Activated CD4-positive, alpha-beta T cell treated with anti-CD3 and anti-CD28 coated beads, Interleukin-2, Interleukin-6, amounts not matched to agents 100 ng/mL and 50 ng/mL, durations not matched to agents 16 hours and 8 hours (primary cell): ENCODE measurements around the gene RNU6-9.
"Not testable (repeated sequence)": the region's sequence is repeated elsewhere in the genome, so short reads cannot be mapped to it uniquely, and the experiment has no call there.

Source experiments
- DNase-seq: peaks from one replicate; pipeline ENCODE4 v3.0.0-alpha.2; 2020

RNU6-9 gene

DNA sequence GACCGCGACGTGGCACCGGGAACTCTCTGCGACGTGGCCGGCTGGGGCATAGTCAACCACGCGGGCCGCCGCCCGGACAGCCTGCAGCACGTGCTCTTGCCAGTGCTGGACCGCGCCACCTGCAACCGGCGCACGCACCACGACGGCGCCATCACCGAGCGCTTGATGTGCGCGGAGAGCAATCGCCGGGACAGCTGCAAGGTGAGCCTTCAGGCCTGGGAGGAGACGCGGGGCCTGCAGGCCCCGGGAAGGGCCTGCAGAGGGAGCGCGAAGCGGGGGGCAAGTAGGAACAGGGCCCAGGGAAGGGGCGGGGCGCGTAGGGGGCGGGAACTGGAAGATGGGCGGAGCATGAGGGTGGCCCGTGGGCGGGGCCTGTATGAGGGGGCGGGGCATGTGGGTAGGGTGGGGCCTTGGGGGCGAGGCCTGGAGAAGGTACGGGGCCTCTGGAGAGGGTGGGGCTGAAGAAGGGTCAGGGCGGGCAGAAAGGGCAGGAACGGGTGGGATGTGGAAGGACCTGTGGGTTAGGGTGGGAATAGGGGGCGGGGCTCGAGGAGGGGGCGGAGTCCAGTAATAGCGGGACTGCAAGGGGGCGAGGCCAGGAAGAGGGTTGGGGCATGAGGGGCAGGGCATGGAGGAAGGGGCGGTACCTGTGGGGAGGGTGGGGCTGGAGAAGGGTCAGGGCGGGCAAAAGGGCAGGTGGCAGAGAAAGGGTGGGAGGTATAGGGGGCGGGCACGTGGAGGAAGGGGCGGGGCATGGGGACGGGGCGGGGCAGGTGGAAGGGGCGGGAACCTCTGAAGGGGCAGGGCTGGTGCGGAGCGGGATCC, 31.3 kb upstream of the RNU6-9 start:
- DNase-seq = peak; percentile 76

DNA sequence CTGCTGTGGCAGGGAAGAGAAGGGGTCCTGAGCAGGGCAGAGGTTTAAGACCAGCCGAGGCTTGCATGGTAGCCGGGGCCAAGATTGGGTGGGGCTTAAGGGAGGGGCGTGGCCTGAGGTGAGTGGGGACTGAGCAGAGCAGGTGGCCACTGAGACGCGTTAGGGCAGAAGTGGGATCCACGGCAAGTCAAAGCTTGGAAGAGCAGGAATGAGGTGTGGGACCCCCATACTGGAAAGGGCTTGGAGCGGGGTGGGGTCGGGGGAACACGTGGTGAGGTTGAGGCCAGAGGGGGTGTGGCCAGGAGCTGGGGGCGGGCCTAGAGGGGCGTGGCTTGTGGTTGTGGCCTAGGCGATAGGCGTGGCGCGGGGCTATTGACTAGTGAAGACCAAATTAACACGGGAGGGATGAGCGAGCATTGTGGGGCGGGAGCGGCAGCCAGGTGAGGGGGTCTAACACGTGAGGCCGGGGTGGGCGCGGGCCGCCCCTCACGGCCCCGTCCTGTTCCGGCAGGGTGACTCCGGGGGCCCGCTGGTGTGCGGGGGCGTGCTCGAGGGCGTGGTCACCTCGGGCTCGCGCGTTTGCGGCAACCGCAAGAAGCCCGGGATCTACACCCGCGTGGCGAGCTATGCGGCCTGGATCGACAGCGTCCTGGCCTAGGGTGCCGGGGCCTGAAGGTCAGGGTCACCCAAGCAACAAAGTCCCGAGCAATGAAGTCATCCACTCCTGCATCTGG, 30.5 kb upstream of the RNU6-9 start:
- peak; percentile 76 for DNase-seq

DNA sequence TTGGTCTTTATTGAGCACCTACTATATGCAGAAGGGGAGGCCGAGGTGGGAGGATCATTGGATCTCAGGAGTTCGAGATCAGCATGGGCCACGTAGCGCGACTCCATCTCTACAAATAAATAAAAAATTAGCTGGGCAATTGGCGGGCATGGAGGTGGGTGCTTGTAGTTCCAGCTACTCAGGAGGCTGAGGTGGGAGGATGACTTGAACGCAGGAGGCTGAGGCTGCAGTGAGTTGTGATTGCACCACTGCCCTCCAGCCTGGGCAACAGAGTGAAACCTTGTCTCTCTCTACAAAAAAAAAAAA, 30.0 kb upstream of the RNU6-9 start:
- no peak for DNase-seq

DNA sequence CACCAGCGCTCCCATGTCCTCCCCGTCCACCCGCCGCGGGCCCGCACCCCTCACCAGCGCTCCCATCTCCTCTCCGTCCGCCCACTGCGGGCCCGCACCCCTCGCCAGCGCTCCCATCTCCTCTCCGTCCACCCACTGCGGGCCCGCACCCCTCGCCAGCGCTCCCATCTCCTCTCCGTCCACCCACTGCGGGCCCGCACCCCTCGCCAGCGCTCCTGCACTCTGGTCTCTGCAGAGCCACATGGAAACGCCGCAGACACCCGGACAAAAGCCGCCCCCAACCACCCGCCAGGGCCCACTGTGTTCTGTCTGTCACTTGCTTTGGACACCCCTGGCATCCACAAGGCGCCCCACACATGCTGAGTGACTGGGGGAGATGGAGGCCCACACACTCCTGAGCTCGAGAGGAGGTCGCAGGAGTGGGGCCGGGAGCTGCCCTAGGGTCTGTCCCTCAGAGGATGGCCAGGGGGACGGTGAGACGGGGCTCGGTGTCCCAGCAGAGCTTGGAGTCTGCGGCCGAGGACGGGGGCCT, 26.4 kb upstream of the RNU6-9 start:
- DNase-seq = no peak

DNA sequence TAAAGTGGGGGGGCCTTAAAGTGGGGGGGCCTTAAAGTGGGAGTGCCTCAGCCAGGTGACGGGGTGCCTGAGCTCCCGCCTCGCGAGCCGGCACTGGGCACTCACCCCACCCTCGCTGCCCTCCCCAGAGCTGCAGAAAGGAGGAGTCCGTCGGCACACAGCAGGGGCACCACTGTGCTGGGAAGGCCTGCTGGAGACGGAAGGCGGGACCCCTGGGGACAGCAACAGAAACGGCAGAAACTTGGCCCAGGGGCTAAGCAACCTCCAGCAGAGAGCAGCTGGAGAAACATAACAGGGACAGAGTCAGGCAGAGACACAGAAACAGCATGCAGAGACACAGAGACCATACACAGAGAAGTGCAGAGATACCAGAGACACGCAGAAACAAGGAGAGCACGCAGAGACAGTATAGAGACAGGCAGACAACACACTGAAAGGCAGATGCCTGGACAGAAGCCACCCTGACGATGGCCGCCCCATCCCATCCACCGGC, 25.9 kb upstream of the RNU6-9 start:
- no peak for DNase-seq

DNA sequence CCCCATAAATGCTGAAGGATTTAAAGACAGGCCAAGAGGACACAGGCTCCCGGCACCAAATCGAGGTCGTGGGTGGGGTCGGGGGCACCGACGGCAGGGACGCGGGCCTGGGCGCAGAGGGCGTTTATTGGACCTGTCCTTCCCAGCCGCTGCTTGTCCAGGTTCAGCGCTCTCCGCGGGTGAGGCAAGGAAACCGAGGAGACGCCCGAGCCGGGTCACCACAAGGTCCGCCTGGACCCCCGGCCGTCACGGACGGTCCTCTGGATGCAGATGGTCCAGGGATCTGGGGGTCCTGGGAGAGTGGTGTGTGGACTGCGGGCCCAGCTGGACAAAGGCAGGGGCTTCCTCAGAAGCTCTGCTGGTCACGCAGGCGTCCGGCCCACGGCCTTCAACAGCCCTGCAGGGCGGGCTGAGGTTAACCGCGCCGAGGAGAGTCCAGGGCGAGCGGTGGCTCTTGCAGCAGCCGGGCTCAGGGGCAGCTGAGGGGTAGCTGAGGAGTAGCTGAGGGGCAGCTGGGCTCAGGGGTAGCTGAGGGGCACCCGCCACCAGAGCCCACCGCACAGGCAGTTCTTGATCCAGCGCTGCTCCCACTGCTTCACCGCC, 25.3 kb upstream of the RNU6-9 start:
- DNase-seq = no peak

DNA sequence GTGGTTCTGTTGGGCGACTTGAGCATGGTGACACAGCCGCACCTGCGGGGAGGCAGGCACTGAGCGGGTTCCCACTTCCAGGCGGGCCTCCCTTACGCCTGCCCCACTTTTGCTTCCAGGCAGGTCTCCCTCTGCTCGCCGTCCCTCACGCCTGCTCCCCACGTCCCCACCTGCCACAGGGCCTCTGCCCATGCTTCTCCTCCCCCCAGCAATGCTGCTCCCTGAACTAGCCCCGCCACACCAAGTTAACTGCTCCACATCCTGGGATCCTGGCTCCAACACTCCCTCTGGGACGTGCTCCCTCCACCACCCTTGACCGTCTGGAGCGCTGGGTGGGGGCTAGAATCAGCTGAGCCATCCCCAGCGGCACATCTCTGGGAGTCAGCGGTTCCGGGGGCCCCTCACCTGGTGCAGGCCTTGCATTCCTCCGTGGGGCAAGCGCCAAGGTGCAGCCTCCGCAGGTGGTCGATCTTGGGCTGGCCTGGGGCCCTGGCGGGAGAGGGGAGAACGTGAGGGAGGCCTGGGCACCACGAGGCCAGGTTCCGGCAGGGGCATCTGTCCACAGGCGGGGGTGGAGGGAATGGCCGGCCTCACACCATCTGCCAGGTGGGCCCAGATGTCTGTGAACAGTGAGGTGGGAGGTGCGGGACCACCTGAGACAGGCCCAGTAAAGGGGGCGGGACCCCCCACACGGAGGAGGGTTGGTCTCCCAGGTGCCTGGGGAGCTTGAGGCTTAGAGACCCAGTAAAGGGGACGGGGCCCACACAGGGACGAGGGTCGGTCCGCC, 24.6 kb upstream of the RNU6-9 start:
- DNase-seq = no peak

DNA sequence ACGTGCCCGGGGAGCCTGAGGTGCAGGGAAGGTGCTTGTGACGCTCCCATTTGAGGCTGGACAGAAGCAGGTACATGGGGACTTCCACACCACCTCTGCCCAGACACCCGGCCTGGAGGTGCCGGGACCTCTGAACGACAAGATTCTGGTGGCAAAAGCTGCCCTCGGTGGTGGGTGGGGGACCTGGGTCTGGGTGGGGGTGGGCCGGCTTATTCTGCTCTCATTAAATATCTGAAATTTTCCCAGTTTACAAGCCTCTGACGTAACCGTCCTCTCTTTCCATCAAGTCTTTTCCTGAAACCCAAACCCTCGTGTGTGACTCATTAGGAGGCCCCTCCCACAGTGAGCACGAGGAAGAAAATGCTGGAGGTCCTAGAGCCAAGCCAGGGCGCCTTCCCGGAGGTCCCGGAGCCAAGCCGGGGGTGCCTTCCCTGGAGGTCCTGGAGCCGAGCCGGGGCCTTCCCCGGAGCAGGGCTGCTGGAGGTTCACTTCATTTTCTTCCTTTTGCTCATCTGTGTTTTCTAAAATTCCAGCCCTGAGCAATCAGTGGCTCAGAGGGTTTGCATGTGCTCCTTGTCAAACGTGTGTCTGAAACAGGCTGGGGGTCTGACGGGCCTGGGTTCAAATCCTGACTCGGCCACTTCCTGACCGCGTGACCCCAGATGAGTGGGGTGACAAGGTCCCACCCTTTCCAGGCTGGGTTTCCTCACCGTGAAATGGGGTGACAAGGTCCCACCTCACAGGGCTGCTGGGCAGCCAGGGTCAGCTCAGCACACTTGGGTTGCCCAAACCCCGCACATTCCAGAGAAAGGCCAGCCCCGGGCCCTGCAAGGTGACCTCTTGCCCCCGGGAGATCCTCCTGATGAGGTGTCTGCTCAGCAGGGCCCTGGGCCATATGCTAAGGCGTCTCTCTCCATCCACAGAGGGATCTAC, 23.8 kb upstream of the RNU6-9 start:
- no peak for DNase-seq

DNA sequence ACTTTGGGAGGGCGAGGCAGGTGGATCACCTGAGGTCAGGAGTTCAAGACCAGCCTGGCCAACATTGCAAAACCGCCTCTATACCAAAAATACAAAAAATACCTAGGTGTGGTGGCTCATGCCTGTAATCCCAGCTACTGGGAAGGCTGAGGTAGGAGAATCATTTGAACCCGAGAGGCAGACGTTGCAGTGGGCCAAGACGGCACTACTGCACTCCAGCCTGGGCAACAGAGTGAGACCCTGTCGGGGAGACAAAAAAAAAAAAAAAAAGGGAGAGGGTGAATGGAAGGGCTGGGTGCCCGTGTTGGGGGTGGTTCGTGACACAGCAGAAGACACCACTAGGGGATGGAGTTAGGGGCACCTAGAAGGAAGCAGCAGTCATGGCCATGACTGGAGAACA, 23.0 kb upstream of the RNU6-9 start:
- DNase-seq = no peak

DNA sequence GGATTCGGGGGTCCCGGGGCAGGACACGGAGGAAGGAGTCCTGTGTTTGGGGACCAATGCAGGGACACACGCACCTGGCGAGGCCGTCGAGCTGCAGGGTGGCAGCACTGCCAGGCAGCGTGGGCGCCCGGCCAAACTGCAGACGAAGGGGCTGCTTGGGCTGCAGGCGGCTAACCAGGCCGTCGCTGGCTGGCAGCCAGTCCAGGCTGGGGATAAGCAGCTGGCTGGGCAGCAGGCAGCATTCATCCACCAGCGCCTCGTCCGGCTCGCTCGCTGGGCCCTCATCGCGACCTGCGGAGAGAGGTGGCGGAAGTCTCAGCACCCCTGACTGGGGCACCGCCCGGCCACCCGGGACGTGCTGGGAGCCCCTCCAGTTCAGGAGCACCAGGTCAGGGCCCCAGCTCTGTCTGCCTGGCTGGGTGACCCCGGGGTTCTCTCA, 22.3 kb upstream of the RNU6-9 start:
- DNase-seq = no peak

DNA sequence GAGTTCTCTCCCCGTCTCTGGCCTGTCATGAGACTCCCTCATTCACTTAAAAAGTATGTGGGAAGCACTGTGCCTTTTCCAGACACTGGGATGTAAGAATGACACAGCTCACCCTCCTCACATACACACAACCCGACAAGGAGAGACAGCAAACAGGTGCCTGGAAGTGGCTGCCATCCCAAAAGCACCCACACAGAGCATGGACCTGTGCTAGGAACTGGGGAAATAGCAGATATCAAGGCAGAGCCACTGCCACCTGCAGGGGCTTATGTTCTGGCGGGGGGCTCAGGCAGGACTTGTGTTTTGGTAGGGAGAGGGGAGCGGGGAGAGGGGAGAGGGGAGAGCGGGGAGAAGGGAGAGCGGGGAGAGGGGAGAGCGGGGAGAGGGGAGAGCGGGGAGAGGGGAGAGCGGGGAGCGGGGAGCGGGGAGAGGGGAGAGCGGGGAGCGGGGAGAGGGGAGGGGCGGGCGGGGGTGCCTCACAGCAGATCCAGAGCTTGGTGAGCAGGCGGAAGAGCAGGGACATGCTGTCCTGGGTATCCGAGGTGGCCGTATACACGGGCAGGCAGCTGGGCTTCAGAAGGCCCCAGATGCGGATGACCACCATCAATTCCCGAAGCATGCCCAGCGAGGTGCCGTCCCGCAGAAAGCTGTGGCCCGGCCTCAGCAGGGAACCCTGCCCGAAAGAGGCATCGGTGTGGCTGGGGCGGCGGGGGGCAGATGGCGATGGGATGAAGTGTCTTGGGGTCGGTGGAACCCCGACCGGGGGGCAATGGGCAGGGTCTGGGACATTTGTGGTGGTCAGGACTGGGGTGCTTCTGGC, 21.6 kb upstream of the RNU6-9 start:
- DNase-seq = no peak

DNA sequence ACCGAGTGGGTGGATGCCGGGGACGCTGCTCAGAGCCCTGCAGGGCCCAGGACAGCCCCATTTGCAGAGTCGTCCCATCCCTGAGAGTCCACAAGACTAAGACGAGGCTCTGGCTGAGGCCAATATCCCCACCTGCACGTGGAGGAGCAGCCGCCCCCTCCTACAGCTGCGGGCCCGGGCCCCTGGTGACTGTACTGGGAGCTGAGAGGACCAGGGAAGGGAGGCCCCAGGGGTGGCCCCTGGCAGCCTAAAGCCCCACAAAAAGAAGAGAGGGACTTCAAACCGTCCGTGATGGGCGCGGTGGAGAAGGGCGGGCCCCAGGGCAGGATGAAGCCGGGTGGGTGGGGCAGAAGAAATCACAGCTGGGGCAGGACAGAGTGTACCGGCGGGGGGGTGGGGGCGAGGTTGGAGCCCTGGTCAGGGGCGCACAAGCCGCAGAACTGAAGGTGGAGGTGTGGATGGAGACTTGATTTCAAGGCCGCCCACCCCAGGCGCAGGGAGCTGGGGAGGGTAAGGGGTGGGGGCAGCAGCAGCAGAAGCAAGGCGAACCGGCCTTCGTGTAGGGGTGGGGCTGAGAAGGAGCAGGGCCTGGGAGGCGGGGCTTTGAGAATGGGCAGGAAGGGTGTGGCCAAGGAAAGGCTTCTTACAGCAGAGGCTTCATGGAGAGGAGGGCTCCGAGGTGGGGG, 20.9 kb upstream of the RNU6-9 start:
- peak; percentile 88 for DNase-seq

DNA sequence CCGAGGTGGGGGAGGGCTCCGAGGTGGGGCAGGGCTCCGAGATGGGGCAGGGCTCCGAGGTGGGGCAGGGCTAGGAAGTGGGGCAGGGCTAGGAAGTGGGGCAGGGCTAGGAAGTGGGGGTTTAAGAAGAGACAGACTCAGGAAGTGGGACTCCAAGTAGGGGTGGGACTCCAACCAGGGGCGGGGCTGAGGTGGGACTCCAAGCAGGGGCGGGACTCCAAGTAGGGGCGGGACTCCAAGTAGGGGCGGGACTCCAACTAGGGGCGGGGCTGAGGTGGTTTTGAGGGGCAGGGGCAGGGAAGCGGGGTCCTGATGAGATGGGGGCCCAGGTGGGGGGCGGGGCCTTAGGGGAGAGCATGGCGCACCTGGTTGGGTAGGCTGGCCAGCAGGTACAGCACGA, 20.2 kb upstream of the RNU6-9 start:
- DNase-seq = peak; percentile 85

DNA sequence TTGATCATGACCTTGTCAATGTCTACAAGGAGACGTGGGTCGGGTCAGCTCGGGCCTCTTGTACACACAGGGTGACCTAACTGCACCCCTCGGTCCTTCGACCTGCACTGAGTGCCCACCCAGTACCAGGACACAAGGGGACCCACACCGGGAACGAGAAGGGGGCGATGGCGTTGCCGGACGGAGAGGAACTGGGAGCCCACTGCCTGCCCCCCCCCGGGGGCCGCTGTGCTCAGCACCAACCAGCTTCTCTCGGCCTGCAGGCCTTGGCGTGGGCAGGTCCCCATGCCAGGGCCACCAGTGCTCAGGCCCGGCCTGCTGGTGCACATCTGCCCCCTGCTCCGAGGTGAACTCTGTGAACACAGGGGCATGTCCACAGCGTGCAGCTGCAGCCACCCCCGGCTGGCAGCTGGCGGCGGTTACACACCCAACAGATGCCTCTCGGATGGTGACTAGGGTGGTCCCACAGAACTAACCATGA, 19.7 kb upstream of the RNU6-9 start:
- DNase-seq = no peak

DNA sequence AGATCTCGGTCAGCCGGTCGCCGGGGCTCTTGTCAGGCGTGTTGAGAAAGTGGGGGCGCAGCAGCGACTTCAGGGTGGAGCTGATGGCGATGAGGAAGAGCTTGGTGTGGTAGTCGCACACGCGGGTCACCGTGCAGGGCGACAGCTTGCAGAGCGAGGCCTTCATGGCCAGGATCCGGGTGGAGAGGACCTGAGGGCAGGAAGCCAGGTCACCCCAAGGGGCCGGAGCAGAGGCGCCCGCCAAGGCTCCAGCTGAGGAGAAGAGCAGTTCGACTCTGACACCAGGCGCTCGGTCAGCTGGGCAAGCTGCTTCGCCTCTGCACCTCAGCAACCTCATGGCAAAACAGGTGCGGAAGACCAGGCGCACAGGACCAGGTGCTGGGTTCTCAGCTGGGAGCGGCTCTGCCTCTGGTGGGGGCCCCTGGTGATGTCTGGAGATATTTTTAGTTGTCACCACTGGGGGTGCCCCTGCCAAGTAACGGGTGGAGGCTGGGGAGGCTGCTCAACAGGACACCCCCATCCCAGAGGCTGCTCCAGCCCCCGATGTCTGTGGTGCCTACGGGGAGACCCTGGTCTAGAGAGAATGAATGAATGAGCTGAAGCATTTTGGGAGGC, 17.9 kb upstream of the RNU6-9 start:
- no peak for DNase-seq

DNA sequence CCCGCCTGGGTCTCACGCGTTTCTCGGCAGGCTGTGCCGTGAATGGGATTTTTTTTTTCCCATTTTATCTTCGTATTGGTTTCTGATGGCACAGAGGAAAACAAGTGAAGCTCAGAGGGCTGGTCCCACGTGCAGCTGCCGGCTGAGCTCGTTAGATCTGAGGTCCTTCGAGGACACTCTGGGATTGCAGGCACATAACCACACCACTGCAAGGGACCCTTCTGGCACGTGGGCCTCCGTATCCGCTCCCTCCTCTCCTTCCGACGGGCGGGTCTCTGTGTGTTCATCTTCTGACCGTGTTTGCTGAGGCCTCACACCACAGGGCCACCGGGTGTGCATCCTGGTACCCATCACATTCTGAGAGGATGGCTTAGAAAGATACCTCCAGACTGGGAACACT, 17.2 kb upstream of the RNU6-9 start:
- DNase-seq = no peak

DNA sequence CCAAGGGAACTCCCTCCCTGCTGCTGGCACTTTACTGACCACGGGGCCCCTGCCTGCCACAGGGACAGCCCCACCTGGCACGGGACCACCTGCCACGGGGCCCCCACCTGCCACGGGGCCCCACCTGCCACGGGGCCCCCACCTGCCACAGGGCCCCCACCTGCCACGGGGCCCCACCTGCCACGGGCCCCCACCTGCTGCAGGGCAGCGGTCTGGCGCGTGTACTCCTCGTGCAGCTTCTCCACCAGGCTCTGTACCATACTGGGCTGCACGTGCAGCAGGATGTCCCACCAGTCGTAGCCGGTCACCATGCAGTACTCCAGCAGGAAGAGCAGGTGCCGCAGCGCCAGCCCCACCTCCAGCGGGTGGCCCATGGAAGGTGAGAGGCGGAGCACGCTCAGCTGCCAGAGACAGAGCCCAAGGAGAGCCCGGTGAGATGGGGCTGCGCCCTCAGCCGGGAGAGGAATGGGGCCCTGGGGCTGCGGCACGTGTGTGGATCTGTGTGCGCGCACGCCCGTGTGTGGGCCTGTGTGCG, 16.4 kb upstream of the RNU6-9 start:
- DNase-seq = no peak

DNA sequence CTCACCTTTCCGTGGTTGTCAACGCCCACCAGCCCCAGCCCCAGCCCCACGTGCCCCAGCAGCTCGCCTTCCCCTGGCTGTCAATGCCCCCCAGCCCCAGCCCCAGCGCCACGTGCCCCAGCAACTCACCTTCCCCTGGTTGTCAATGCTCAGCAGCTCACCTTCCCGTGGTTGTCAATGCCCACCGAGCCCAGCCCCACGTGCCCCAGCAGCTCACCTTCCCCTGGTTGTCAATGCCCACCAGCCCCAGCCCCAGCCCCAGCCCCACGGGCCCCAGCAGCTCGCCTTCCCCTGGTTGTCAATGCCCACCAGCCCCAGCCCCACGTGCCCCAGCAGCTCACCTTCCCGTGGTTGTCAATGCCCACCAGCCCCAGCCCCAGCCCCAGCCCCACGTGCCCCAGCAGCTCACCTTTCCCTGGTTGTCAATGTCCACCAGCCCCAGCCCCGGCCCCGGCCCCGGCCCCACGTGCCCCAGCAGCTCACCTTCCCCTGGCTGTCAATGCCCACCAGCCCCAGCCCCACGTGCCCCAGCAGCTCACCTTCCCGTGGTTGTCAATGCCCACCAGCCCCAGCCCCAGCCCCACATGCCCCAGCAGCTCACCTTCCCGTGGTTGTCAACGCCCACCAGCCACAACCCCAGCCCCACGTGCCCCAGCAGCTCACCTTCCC, 15.2 kb upstream of the RNU6-9 start:
- DNase-seq = not testable (repeated sequence)
